Nephron progenitor cell (in vitro differentiated cells): Measurements from ENCODE around the gene ESRRG.
A peak's percentile ranks its signal among the peaks of the same experiment; 100 is the strongest.

Experiments used
- DNase-seq: peaks from one replicate; pipeline ENCODE4 v3.0.0; 2021
- H3K27ac Mint-ChIP-seq: 2 replicates; pipeline ENCODE4 v1.8.0; 2021; ENCODE audit warnings: mild to moderate bottlenecking, moderate library complexity, mixed read lengths
- H3K27me3 Mint-ChIP-seq: 2 replicates; pipeline ENCODE4 v1.8.0; 2021; ENCODE audit warnings: mild to moderate bottlenecking, low read depth, mixed read lengths; ENCODE audit not compliant: poor library complexity
- H3K36me3 Mint-ChIP-seq: 2 replicates; pipeline ENCODE4 v1.8.0; 2021; ENCODE audit warnings: low read depth, mixed read lengths
- H3K4me1 Mint-ChIP-seq: 2 replicates; pipeline ENCODE4 v1.8.0; 2021; ENCODE audit warnings: mixed read lengths
- H3K4me3 Mint-ChIP-seq: 2 replicates; pipeline ENCODE4 v1.8.0; 2021; ENCODE audit warnings: mild to moderate bottlenecking, moderate library complexity, mixed read lengths
- H3K9me3 Mint-ChIP-seq: 2 replicates; pipeline ENCODE4 v1.8.0; 2021; ENCODE audit warnings: mild to moderate bottlenecking, moderate library complexity, mixed read lengths
- CTCF ChIP-seq: fragments of 200-600 bp; sonication (generic); IDR thresholded peaks from 2 replicates; pipeline ENCODE4 v1.5.0; 2021; ENCODE audit warnings: antibody characterized with exemption

The ESRRG gene

GRCh38 chr1:216739793-216740192, 16.6 kb upstream of the ESRRG start:
- no peaks in the 10 kb centered on the region for H3K9me3 Mint-ChIP-seq
- H3K4me1 Mint-ChIP-seq, result peaks cover 10% of the 10 kb centered on the region

GRCh38 chr1:216732121-216732520, 8.9 kb upstream of the ESRRG start:
- Mint-ChIP-seq H3K36me3 (no peaks in the 10 kb centered on the region), H3K27ac (no peak overlapping the region), H3K9me3 (no peaks in the 10 kb centered on the region), H3K4me3 (no peak overlapping the region), H3K27me3 (peaks cover 5% of the 10 kb centered on the region), H3K4me1 (peaks cover 14% of the 10 kb centered on the region)
- no peak for TF ChIP-seq CTCF
- DNase-seq, result no peak

More at GRCh38 chr1:216739793-216740192, 16.6 kb upstream of the ESRRG start:
- no peak for DNase-seq
- no peak for TF ChIP-seq CTCF
- H3K27me3 Mint-ChIP-seq, result no peaks in the 10 kb centered on the region
- H3K36me3 Mint-ChIP-seq, result no peaks in the 10 kb centered on the region
- no peak overlapping the region for H3K27ac Mint-ChIP-seq
- no peak overlapping the region for H3K4me3 Mint-ChIP-seq

- no peak for TF ChIP-seq CTCF
- Mint-ChIP-seq H3K36me3 (no peaks in the 10 kb centered on the region), H3K27ac (no peak overlapping the region), H3K4me3 (no peak overlapping the region), H3K27me3 (peaks cover 5% of the 10 kb centered on the region), H3K4me1 (peaks cover 14% of the 10 kb centered on the region), H3K9me3 (no peaks in the 10 kb centered on the region)
- DNase-seq, result no peak
These were observed 8.3 kb upstream of the ESRRG start for GRCh38 chr1:216731562-216731961.

GRCh38 chr1:216726435-216726834, 3.2 kb upstream of the ESRRG start:
- no peaks in the 10 kb centered on the region for H3K36me3 Mint-ChIP-seq
- H3K4me1 Mint-ChIP-seq, result peaks cover 32% of the 10 kb centered on the region
- H3K27ac Mint-ChIP-seq, result no peak overlapping the region
- H3K9me3 Mint-ChIP-seq, result no peaks in the 10 kb centered on the region
- H3K27me3 Mint-ChIP-seq, result peaks cover 30% of the 10 kb centered on the region
- no peak overlapping the region for H3K4me3 Mint-ChIP-seq
- DNase-seq, result no peak
- TF ChIP-seq CTCF, result no peak

GRCh38 chr1:216722821-216723220, 408 bp downstream of the ESRRG start:
- Mint-ChIP-seq H3K27ac (no peak overlapping the region), H3K27me3 (peaks cover 30% of the 10 kb centered on the region), H3K36me3 (no peaks in the 10 kb centered on the region), H3K4me1 (peaks cover 27% of the 10 kb centered on the region), H3K4me3 (peak overlapping the region; percentile 90), H3K9me3 (no peaks in the 10 kb centered on the region)
- DNase-seq, result no peak
- TF ChIP-seq CTCF, result no peak

- no peak for TF ChIP-seq CTCF
- no peaks in the 10 kb centered on the region for H3K36me3 Mint-ChIP-seq
- H3K9me3 Mint-ChIP-seq, result no peaks in the 10 kb centered on the region
- H3K27me3 Mint-ChIP-seq, result peaks cover 25% of the 10 kb centered on the region
- DNase-seq, result no peak
- peaks cover 27% of the 10 kb centered on the region for H3K4me1 Mint-ChIP-seq
- no peak overlapping the region for H3K27ac Mint-ChIP-seq
- peak overlapping the region; percentile 48 for H3K4me3 Mint-ChIP-seq
These were observed 1.4 kb downstream of the ESRRG start for GRCh38 chr1:216721863-216722262.
